Esophagus muscularis mucosa (tissue), 4 donors: Measurements from ENCODE around the gene LRRC26.

Experiments used
- CTCF ChIP-seq, 3 experiments: fragments of 200-600 bp in 2 of 3; fragments of 450-650 bp in 1 of 3; sonication (generic) in 2 of 3; IDR thresholded peaks; one replicate each; pipeline ENCODE4 v1.5.1; 2017 to 2019; ENCODE audit warnings: antibody characterized with exemption in 3 of 3, mild to moderate bottlenecking in 2 of 3, moderate library complexity in 1 of 3
- EP300 ChIP-seq: sonication (generic); formaldehyde crosslinking; IDR thresholded peaks from one replicate; pipeline ENCODE4 v1.6.1; 2017; ENCODE audit warnings: antibody characterized with exemption
- POLR2AphosphoS5 ChIP-seq, 2 donors: sonication (generic); formaldehyde crosslinking; IDR thresholded peaks; one replicate each; pipeline ENCODE4 v1.6.1; 2017; ENCODE audit warnings: antibody characterized with exemption in 2 of 2

DNA sequence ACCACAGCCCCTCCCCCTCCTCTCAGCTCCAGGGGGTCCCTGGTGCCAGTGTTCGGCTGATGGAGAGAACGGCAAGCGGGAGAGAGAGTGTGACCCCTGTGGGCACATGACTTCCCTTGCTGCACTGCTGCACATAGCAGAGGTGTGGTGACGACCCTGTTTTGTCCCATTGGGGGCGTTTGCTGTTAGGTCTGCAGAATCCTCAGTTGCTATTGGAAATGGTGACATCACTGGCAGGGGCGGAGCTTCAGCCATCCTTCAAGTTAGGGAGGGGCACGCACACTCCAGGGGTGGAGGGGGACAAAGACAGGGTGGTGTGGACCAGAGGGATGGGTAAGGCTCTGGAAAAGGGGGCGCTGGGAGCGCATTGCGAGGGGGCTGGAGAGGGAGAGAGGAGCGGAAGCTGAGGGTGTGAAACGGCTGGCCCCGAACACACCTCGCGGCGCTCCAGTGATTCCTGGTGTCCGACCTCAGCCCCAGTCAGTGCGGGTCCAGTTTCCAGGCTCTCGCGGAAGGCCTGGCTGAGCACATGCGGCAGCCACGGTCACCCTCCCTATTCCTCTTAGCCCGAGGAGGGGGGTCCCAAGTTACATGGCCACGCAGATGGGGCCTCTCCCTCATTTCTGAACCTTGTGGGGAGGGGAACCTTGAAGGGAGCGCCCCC lies 31.7 kb downstream of the LRRC26 start:
- TF ChIP-seq CTCF (IDR thresholded peaks at IDR 0.05), result no peak
- TF ChIP-seq POLR2AphosphoS5 (IDR thresholded peaks at IDR 0.05), result no peak
- TF ChIP-seq EP300, result no peak
